ENCODE data around the gene DIP2C.
"Not testable (repeated sequence)": the region's sequence is repeated elsewhere in the genome, so short reads cannot be mapped to it uniquely, and the experiment has no call there.

The DIP2C gene

GRCh38 chr10:692682-693351 lies 3.3 kb upstream of the DIP2C start:
- DNase-seq = no peak

GRCh38 chr10:691216-691615 lies 1.7 kb upstream of the DIP2C start:
- no peak for DNase-seq

DNA sequence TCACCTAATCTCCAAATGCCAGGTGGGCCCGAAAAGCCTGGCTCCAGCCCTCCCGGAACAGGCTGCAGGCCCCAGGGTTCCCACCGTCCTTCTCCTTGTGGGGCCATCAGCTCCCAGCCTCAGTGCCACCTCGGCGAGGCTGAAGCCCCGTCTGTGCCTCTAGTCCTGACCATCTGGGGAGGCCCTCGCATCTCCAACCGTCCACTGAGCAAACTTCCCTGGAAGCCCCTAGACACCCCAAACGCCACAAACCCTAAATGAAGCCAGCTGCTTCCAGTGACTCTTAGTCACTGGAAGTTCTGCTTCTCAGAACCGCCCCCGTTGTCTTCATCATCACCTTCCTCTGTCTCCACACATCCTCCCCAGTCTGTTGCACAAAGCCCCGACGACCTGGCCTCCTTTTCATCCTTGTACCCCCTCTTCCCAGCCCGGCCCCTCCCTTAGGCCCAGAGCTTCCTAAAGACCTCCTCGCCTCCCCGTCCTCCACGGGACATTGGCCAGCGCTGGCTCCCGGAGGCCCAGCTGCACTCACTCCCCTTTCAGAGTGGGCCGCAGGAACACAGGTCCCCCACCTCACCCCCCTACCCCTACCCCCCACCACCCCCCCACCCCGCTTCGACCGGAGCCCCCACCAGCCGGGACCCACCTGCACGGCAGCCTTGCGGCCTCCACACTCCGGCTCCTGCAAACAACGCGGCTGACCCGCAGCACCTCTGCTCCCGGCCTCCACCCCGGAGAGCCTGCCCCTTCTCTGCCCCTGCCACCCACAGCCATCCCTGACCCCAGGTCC lies 1.1 kb upstream of the DIP2C start:
- DNase-seq = no peak

DNA sequence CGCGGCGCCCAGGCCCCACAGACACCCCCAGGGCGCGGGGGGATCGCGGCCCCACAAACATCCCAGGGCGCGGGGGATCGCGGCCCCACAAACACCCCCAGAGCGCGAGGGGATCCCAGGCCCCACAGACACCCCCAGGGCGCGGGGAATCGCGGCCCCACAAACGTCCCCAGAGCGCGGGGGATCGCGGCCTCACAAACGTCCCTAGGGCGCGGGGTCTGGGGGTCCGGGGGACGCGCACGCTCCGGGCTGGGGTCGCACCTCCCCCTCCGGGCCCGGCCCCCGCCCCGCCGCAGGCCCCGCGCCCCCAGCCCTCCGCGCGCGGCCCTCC lies 382 bp downstream of the DIP2C start:
- no peak for DNase-seq

- no peak for DNase-seq
Observed at GRCh38 chr10:688312-689120, 952 bp downstream of the DIP2C start.

GRCh38 chr10:687583-688311 lies 1.7 kb downstream of the DIP2C start:
- no peak for DNase-seq

- no peak for DNase-seq
Observed at GRCh38 chr10:686155-686931, 3.1 kb downstream of the DIP2C start.

GRCh38 chr10:685613-686012 lies 3.9 kb downstream of the DIP2C start:
- DNase-seq = no peak

GRCh38 chr10:683448-684071 lies 5.9 kb downstream of the DIP2C start:
- DNase-seq = no peak

DNA sequence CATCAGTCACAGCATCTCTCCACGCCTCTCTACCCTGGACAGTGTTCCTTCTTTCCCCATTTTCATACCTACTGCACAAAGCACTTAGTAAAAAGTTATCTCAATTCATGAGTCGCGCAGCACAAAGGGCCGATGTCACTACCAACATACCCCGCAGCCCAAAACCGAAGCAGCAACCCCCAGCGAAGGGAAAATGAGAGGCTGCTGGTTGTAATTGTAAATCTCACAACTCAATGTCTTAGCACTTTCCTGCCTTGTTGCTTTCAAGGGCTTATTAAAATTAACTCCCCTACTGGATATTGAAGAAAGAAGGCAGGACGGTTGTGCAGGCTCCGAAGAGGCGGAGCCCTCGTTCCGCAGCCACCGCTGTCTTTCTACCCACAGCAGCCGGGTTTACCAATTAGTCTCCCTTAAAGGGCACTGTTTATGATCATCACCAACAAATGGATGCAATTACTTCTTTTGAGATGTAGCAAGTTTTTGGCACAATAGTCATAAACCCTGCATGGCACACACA lies 6.5 kb downstream of the DIP2C start:
- DNase-seq = no peak

DNA sequence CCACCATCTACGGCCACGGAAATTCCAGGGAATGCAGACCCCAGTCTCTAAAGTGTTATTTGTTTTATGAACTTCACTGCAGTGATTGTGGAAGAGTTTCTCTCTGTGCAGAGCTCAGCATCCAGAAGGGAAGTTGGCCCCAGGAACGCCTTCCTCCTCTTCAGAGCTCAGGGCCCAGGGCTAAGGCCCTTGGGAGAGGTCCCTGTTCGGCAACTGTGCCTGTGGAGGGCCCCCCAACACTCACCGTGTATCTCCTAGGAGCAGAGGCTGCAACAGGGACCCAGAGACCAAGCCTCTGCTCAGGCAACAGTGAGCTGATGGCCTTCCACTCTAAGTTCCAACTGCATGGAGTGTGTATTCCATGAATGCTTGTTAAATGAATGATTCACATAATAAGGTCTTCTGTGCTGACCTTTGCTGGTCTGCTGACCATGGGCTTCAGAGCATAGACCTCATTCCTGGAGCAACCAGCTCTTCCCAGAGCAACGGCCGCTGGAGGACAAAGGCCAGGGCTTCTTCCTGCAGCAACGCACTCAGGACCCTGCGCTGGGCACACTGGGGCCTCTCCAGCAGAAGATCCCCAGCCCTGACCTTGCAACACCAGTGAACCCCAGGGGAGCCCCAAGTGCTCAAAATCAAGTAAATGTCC lies 7.7 kb downstream of the DIP2C start:
- no peak for DNase-seq

DNA sequence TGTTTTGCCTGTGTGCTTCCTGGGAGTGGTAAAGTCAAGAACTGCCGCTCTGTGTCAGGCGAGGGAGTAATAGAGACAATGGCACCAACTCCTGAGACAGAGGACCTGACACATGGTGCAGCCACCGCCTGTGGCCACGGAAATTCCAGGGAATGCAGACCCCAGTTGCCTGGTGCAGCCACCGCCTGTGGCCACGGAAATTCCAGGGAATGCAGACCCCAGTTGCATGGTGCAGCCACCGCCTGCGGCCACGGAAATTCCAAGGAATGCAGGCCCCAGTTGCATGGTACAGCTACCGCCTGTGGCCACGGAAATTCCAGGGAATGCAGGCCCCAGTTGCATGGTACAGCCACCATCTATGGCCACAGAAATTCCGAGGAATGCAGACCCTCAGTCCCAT lies 8.7 kb downstream of the DIP2C start:
- no peak for DNase-seq

DNA sequence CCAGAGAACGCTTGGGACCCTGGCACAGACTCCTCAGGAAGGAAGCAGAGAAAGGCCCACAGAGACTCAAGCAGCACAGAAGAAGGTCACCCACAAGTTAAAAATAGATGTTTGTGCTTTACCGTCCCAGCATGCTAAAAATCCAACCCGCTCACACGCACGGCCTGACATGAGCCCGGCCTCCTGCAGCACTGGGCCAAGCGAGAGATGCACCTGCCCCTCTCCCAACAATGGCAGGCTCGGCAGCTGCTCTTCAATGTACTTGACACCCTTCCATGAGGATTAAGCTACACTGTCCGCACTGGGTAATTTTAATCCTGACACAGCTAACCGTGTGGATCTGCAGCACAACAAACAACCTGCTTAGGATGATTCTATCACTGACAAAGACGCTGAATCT lies 9.3 kb downstream of the DIP2C start:
- no peak for DNase-seq

- DNase-seq = no peak
Observed at GRCh38 chr10:679556-679955, 9.9 kb downstream of the DIP2C start.

- DNase-seq = not testable (repeated sequence)
Observed at GRCh38 chr10:678662-679005, 10.8 kb downstream of the DIP2C start.

DNA sequence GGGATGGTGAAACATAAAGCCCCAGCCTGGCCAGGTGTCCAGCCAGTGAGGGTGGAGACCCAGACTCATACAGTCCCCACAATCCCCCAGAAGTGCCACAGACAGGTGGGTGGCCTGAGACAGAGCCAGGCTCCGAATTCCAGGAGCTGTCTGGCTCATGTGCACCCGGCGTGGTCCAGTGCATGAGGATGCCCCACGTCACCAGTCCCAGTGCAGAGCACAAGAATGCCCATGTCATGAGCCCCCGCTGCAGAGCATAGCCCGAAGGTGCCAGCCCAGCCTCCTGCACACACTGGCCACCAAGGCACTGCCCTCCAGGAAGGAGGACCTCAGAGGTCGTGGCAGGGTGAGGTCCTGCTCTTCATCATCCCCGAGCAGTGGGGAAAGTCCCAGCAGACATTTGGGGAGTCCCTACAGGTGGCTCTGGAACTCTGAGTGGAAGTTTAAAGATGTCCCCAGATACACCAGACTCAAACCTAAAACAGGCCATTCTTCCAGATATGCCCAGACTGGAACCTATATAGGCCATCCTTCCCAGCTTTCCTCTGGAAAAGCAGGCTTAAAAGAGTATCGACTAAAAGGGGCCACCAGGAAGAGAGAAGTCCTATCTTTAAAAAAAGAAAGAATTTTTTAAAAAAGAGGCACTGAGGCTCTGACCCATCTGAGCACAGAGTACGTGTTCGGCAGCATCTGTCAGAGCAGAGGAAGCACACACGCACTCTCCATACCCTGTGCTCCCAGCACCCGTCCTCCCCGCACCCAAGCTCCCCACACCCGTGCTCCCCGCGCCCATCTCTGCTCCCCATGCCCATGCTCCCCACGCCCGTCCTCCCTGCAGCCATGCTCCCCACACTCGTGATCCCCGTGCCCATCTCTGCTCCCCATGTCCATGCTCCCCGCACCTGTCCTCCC lies 11.5 kb downstream of the DIP2C start:
- DNase-seq = no peak

DNA sequence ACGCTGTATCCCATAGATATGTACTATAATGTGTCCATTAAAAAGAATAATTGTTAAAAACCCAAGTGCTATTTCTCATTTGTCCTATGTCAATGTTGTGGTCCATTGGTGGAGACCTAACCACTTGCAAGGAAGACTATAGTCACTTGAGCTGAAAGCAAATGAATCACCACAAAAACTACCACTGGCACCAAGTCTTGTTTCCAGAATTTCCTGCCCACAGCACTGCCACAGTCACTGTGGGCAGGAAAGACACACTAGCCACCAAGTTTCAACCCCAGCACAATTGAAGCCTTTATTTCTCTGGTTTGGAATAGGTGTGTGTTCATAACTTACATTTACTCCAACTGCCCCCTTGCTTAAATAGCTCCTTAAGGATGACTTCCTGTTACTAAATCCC lies 12.4 kb downstream of the DIP2C start:
- no peak for DNase-seq

- no peak for DNase-seq
Observed at GRCh38 chr10:676178-676577, 13.3 kb downstream of the DIP2C start.

DNA sequence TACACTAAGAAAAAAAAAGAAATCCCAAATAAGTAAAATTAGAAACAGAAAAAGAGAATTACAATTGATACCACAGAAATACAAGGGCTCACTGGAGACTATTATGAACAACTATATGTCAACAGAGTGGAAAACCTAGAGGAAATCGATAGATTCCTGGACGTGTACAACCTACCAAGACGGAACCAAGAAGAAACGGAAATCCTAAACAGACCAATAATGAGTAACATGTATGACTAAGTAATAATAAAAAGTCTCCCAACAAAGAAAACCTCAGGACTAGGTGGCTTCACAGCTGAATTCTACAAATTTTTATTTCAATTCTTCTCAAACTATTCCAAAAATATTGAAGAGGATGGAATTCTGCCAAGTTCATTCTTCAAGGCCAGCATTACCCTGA lies 13.9 kb downstream of the DIP2C start:
- DNase-seq = no peak

DNA sequence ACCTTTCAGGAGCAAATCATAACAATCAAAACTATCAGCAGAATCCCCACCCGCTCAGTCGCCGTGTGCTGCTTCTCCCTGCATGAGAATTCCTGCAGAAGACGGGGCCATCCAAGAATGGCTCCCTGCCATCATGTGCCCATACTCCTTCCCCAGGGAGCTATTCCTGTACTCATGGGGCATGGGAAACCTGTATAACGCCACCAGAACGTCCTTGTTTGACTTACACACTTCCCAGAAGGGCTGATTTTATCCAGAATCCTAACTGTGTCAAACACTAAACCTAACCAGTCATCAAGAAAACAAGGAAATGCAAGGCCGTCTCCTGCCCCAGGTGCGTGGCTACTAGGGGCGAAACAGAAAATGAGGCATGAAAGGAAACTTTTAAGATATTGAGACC lies 16.0 kb downstream of the DIP2C start:
- no peak for DNase-seq
